ENCODE results near the gene RAB31.

DNA sequence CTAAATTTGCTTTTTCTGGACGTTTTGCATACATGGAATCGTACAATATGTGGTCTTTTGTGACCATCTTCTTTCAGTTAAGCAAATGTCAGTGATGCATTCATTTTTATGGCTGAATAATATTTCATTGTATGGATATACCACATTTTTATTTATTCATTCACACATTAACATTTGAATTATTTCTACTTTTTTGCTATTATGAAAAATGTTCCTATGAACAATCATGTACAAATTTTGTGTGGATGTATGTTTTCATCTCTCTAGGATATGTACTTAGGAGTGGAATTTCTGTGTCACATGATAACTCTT, 110.3 kb downstream of the RAB31 start:
- TF ChIP-seq, protein P1, sequence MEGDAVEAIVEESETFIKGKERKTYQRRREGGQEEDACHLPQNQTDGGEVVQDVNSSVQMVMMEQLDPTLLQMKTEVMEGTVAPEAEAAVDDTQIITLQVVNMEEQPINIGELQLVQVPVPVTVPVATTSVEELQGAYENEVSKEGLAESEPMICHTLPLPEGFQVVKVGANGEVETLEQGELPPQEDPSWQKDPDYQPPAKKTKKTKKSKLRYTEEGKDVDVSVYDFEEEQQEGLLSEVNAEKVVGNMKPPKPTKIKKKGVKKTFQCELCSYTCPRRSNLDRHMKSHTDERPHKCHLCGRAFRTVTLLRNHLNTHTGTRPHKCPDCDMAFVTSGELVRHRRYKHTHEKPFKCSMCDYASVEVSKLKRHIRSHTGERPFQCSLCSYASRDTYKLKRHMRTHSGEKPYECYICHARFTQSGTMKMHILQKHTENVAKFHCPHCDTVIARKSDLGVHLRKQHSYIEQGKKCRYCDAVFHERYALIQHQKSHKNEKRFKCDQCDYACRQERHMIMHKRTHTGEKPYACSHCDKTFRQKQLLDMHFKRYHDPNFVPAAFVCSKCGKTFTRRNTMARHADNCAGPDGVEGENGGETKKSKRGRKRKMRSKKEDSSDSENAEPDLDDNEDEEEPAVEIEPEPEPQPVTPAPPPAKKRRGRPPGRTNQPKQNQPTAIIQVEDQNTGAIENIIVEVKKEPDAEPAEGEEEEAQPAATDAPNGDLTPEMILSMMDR (conservative IDR thresholded peaks at IDR 0.05 in 1 of 2, IDR thresholded peaks at IDR 0.05 in 1 of 2; ENCODE audit: extremely low read depth in 1 of 2, insufficient read depth in 1 of 2, low read depth in 1 of 2, low read length in 2 of 2): no peak
- TF ChIP-seq EZH2 (IDR thresholded peaks at IDR 0.05; ENCODE audit: borderline replicate concordance, low read length): no peak
